Neural crest cell (in vitro differentiated cells): Measurements from ENCODE around the gene CFAP73. TPM values are rescaled to one million over a fixed set of nuclear protein-coding genes. Genes with fewer than 3 reads are reported as not detected.
A peak's percentile ranks its signal among the peaks of the same experiment; 100 is the strongest.
"Not testable (repeated sequence)": the region's sequence is repeated elsewhere in the genome, so short reads cannot be mapped to it uniquely, and the experiment has no call there.

Source experiments
- DNase-seq: peaks from one replicate; pipeline ENCODE4 v3.0.0; 2021; ENCODE audit warnings: low read depth, mixed read lengths, low spot score
- H3K27ac Mint-ChIP-seq: one replicate; pipeline ENCODE4 v1.8.0; 2021; ENCODE audit warnings: mild to moderate bottlenecking, mixed read lengths; ENCODE audit not compliant: unreplicated experiment
- H3K27me3 Mint-ChIP-seq: 2 replicates; pipeline ENCODE4 v1.8.0; 2021; ENCODE audit warnings: low read depth, mild to moderate bottlenecking, mixed read lengths
- H3K36me3 Mint-ChIP-seq: 2 replicates; pipeline ENCODE4 v1.8.0; 2021; ENCODE audit warnings: low read depth, mild to moderate bottlenecking, mixed read lengths
- H3K4me1 Mint-ChIP-seq: 2 replicates; pipeline ENCODE4 v1.8.0; 2021; ENCODE audit warnings: mixed read lengths
- H3K4me3 Mint-ChIP-seq: one replicate; pipeline ENCODE4 v1.8.0; 2021; ENCODE audit warnings: mild to moderate bottlenecking, mixed read lengths
- H3K9me3 Mint-ChIP-seq: 2 replicates; pipeline ENCODE4 v1.8.0; 2021; ENCODE audit warnings: mixed read lengths
- total RNA-seq: library from RNA; stranded (reverse); gene quantifications from 2 replicates; pipeline ENCODE4 v1.2.1, GENCODE V29; 2021
- TF ChIP-seq, protein P1 (sequence below): fragments of 200-600 bp; sonication (generic); conservative IDR thresholded peaks from 2 replicates; pipeline ENCODE4 v1.5.0; 2021; ENCODE audit warnings: antibody characterized with exemption, mild to moderate bottlenecking

Gene CFAP73
- total RNA-seq, 1 donor from 2014 or later, result not detected

DNA sequence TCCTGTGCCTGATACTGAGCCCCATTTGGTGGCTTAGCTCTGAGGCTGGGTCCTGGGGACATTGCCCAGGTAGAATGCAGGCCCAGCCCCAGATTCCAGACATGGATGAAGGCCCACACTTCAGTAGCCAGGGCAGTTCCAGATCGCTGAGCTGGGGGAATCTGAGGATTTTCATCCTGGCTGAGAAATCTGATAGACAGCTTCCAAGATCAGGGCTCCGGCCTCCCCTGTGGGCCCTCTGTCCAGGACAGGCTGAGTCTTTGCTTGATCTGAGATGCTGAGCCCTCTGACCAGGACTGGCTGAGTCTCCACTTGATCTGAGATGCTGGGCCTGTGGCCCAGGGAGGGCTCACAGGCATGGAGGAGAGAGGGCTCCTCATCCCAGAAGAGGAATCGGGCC lies 10.7 kb upstream of the CFAP73 start:
- no peak for DNase-seq
- no peak overlapping the region for H3K27ac Mint-ChIP-seq
- H3K9me3 Mint-ChIP-seq, result no peaks in the 10 kb centered on the region
- TF ChIP-seq, protein P1, sequence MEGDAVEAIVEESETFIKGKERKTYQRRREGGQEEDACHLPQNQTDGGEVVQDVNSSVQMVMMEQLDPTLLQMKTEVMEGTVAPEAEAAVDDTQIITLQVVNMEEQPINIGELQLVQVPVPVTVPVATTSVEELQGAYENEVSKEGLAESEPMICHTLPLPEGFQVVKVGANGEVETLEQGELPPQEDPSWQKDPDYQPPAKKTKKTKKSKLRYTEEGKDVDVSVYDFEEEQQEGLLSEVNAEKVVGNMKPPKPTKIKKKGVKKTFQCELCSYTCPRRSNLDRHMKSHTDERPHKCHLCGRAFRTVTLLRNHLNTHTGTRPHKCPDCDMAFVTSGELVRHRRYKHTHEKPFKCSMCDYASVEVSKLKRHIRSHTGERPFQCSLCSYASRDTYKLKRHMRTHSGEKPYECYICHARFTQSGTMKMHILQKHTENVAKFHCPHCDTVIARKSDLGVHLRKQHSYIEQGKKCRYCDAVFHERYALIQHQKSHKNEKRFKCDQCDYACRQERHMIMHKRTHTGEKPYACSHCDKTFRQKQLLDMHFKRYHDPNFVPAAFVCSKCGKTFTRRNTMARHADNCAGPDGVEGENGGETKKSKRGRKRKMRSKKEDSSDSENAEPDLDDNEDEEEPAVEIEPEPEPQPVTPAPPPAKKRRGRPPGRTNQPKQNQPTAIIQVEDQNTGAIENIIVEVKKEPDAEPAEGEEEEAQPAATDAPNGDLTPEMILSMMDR, result no peak
- H3K36me3 Mint-ChIP-seq, result no peaks in the 10 kb centered on the region
- H3K4me3 Mint-ChIP-seq, result no peak overlapping the region
- H3K4me1 Mint-ChIP-seq, result no peaks in the 10 kb centered on the region
- peaks cover 49% of the 10 kb centered on the region for H3K27me3 Mint-ChIP-seq

DNA sequence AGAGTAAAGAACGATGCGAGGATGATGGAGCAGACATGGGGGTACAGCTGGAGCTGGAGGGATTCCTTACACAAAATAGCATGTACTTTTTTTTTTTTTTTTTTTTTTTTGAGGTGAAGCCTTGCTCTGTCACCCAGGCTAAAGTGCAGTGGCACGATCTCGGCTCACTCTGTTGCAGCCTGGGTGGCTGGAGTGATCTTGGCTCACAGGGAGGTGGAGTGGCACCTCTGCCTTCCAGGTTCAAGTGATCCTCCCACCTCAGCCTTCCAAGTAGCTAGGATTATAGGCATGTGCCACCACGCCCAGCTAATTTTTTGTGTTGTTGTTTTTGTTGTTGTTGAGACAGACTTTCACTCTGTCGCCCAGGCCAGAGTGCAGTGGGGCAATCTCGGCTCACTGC lies 8.8 kb upstream of the CFAP73 start:
- H3K4me1 Mint-ChIP-seq, result no peaks in the 10 kb centered on the region
- no peak overlapping the region for H3K4me3 Mint-ChIP-seq
- no peak for DNase-seq
- TF ChIP-seq, protein P1, result no peak
- H3K27me3 Mint-ChIP-seq, result peaks cover 32% of the 10 kb centered on the region
- H3K27ac Mint-ChIP-seq, result peak overlapping the region; percentile 86
- no peaks in the 10 kb centered on the region for H3K36me3 Mint-ChIP-seq
- H3K9me3 Mint-ChIP-seq, result no peaks in the 10 kb centered on the region

DNA sequence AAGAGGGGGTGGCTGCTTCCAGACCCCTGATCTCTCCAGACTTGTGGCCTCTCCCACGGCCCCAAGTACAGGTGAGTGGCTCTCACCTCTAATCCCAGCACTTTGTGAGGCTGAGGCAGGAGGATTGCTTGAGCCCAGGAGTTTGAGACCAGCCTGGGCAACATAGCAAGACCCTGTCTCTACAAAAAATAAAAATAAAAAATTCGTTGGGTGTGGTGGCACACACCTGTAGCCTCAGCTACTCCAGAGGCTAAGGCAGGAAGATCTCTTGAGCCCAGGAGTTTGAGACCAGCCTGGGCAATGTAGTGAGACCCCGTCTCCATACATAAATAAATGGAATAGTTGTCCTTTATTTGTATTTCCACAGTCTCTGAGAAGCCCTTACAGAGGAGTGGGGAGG lies 7.8 kb upstream of the CFAP73 start:
- not testable (repeated sequence) for H3K9me3 Mint-ChIP-seq, H3K4me3 Mint-ChIP-seq, H3K36me3 Mint-ChIP-seq, DNase-seq, H3K4me1 Mint-ChIP-seq, H3K27ac Mint-ChIP-seq
- H3K27me3 Mint-ChIP-seq, result peaks cover 28% of the 10 kb centered on the region

DNA sequence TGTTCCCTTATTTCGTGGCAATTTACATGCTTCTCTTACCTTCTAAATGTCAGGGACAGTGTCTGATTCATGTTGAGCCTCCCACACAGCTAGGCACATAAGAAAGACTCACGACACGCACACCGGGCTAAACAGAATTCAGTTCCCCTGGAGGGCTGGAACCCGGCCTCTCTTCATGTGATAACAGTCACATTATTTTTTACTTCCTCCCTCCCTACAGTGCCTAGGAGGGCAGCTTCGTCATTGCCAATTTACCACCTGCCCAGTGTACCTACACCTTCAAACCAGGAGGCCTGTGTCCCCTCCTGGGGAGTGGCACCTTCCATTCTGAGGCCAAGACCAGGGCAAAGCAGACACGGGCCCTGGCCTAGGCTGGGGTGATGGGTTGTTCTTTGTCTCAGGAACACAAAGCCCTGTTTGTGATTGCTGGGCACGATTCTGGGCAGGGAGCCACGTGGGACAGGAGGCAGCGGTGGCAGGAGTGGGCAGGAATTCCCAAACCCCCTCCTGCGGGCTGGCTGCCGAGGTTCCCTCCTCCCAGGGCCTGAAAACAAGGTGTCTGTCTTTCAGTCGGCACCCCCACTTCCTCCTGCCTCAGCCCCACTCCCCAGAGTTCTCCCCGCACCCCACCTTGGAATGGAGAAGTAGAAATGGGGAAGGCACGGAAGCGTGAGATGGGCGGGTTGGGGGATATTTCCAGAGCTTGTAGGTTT lies 7.2 kb upstream of the CFAP73 start:
- H3K36me3 Mint-ChIP-seq, result no peaks in the 10 kb centered on the region
- H3K9me3 Mint-ChIP-seq, result peaks cover 3% of the 10 kb centered on the region
- H3K4me3 Mint-ChIP-seq, result no peak overlapping the region

GRCh38 chr12:113142886-113143332 lies 6.6 kb upstream of the CFAP73 start:
- no peaks in the 10 kb centered on the region for H3K4me1 Mint-ChIP-seq

More for the DNA sequence above, 7.2 kb upstream of the CFAP73 start:
- peaks cover 25% of the 10 kb centered on the region for H3K27me3 Mint-ChIP-seq
- TF ChIP-seq, protein P1, result no peak
- no peak for DNase-seq
- no peaks in the 10 kb centered on the region for H3K4me1 Mint-ChIP-seq
- H3K27ac Mint-ChIP-seq, result peak overlapping the region; percentile 71

DNA sequence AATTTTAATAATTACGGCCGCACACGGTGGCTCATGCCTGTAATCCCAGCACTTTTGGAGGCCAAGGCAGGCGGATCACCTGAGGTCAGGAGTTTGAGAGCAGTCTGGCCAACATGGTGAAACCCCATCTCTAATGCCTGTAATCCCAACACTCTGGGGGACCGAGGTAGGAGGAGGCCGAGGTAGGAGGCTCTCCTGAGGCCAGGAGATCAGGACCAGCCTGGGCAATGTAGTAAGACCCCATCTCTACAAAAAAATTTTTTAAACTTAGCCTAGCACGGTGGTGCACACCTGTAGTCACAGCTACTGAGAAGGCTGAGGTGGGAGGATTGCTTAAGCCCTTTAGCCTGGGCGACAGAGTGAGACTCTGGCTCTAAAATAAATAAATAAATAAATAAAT lies 5.6 kb upstream of the CFAP73 start:
- no peak for DNase-seq
- Mint-ChIP-seq H3K27me3 (peaks cover 20% of the 10 kb centered on the region), H3K4me1 (no peaks in the 10 kb centered on the region), H3K4me3 (no peak overlapping the region), H3K27ac (no peak overlapping the region), H3K9me3 (peaks cover 5% of the 10 kb centered on the region), H3K36me3 (no peaks in the 10 kb centered on the region)
- TF ChIP-seq, protein P1, result no peak

More at GRCh38 chr12:113142886-113143332, 6.6 kb upstream of the CFAP73 start:
- TF ChIP-seq, protein P1, result no peak
- H3K4me3 Mint-ChIP-seq, result no peak overlapping the region
- peaks cover 5% of the 10 kb centered on the region for H3K9me3 Mint-ChIP-seq
- no peak for DNase-seq
- H3K27ac Mint-ChIP-seq, result peak overlapping the region; percentile 71
- H3K36me3 Mint-ChIP-seq, result no peaks in the 10 kb centered on the region
- peaks cover 25% of the 10 kb centered on the region for H3K27me3 Mint-ChIP-seq
